Endodermal cell (in vitro differentiated cells): ENCODE measurements around the gene RASL10B. TPM values are rescaled to one million over a fixed set of nuclear protein-coding genes. Genes with fewer than 3 reads are reported as not detected.

Source experiments
- DNase-seq: peaks from one replicate; pipeline ENCODE4 v3.0.0-alpha.2; 2017
- H3K27ac ChIP-seq: 2 replicates; pipeline ENCODE4 v1.5.1; 2013; ENCODE audit warnings: mild to moderate bottlenecking, low read depth, low read length, moderate library complexity
- H3K27me3 ChIP-seq: 2 replicates; pipeline ENCODE4 v1.6.1; 2013; ENCODE audit warnings: mild to moderate bottlenecking, low read length, moderate library complexity; ENCODE audit not compliant: insufficient read depth, control insufficient read depth, poor library complexity, severe bottlenecking
- H3K36me3 ChIP-seq: 2 replicates; pipeline ENCODE4 v1.7.0; 2013; ENCODE audit warnings: mild to moderate bottlenecking, low read length, moderate library complexity; ENCODE audit not compliant: control insufficient read depth, insufficient read depth
- H3K4me1 ChIP-seq: one replicate; pipeline ENCODE4 v1.7.0; 2013; ENCODE audit warnings: low read length; ENCODE audit not compliant: control insufficient read depth, insufficient read depth
- H3K4me3 ChIP-seq: 2 replicates; pipeline ENCODE4 v1.5.1; 2013; ENCODE audit warnings: mild to moderate bottlenecking, low read length, moderate library complexity
- H3K9ac ChIP-seq: 2 replicates; pipeline ENCODE4 v1.6.1; 2013; ENCODE audit warnings: mild to moderate bottlenecking, low read length, moderate library complexity; ENCODE audit not compliant: poor library complexity, severe bottlenecking; ENCODE audit errors: extremely low read depth
- H3K9me3 ChIP-seq: 2 replicates; pipeline ENCODE4 v1.6.1; 2013; ENCODE audit warnings: mild to moderate bottlenecking, low read length, moderate library complexity; ENCODE audit not compliant: control insufficient read depth
- H3K27ac Mint-ChIP-seq: 2 replicates; pipeline ENCODE4 v1.8.0; 2020; ENCODE audit warnings: mixed read lengths
- H3K27me3 Mint-ChIP-seq: 2 replicates; pipeline ENCODE4 v1.8.0; 2021; ENCODE audit warnings: mild to moderate bottlenecking, mixed read lengths; ENCODE audit not compliant: insufficient read depth
- H3K36me3 Mint-ChIP-seq: 2 replicates; pipeline ENCODE4 v1.8.0; 2020; ENCODE audit warnings: low read depth, mixed read lengths
- H3K4me1 Mint-ChIP-seq: 2 replicates; pipeline ENCODE4 v1.8.0; 2020; ENCODE audit warnings: mixed read lengths
- H3K4me3 Mint-ChIP-seq: 2 replicates; pipeline ENCODE4 v1.8.0; 2020; ENCODE audit warnings: mild to moderate bottlenecking, moderate library complexity, mixed read lengths
- H3K9me3 Mint-ChIP-seq: 2 replicates; pipeline ENCODE4 v1.8.0; 2020; ENCODE audit warnings: mild to moderate bottlenecking, mixed read lengths
- WGBS, 2 experiments: methylation state at CpG; one replicate each; pipeline versions ENCODE4 v1.1.5 to v1.1.7; 2013; ENCODE audit warnings: missing lambda C conversion rate in 2 of 2, mixed read lengths in 1 of 2; ENCODE audit not compliant: insufficient coverage in 1 of 2, insufficient read length in 1 of 2; 5-methylcytosine and 5-hydroxymethylcytosine counted together
- total RNA-seq, 2 donors: library from RNA; stranded (reverse); fragmentation: NEBNext Ultra II Directional in 1 of 2; extraction: Animal tissue kit (Norgen Biotek cat#: 25700) in 1 of 2; gene quantifications; 2 replicates in 1 of 2; 3 replicates in 1 of 2; pipeline ENCODE4 v1.2.1, GENCODE V29; 2021
- TF ChIP-seq, protein P1 (sequence below): fragments of 200-600 bp; sonication (generic); conservative IDR thresholded peaks from 2 replicates; pipeline ENCODE4 v1.5.0; 2021; ENCODE audit warnings: antibody characterized with exemption, mild to moderate bottlenecking

The RASL10B gene
- total RNA-seq, 2 donors from 2014 or later: 28.6 to 31.9 TPM

GRCh38 chr17:35695613-35696012, 35.8 kb upstream of the RASL10B start:
- H3K9me3 Mint-ChIP-seq: no peaks in the 10 kb centered on the region
- H3K9ac ChIP-seq: no peak overlapping the region
- TF ChIP-seq, protein P1, sequence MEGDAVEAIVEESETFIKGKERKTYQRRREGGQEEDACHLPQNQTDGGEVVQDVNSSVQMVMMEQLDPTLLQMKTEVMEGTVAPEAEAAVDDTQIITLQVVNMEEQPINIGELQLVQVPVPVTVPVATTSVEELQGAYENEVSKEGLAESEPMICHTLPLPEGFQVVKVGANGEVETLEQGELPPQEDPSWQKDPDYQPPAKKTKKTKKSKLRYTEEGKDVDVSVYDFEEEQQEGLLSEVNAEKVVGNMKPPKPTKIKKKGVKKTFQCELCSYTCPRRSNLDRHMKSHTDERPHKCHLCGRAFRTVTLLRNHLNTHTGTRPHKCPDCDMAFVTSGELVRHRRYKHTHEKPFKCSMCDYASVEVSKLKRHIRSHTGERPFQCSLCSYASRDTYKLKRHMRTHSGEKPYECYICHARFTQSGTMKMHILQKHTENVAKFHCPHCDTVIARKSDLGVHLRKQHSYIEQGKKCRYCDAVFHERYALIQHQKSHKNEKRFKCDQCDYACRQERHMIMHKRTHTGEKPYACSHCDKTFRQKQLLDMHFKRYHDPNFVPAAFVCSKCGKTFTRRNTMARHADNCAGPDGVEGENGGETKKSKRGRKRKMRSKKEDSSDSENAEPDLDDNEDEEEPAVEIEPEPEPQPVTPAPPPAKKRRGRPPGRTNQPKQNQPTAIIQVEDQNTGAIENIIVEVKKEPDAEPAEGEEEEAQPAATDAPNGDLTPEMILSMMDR: no peak
- no peaks in the 10 kb centered on the region for H3K27me3 Mint-ChIP-seq
- H3K27me3 ChIP-seq: no peaks in the 10 kb centered on the region
- peaks cover 67% of the 10 kb centered on the region for H3K36me3 ChIP-seq
- no peak overlapping the region for H3K4me3 Mint-ChIP-seq
- H3K4me3 ChIP-seq: no peak overlapping the region
- no peaks in the 10 kb centered on the region for H3K9me3 ChIP-seq
- H3K27ac Mint-ChIP-seq: no peak overlapping the region
- H3K4me1 ChIP-seq: peaks cover 6% of the 10 kb centered on the region
- no peak overlapping the region for H3K27ac ChIP-seq
- WGBS, 2 experiments: 100% methylated on average over 1 to 2 of the region's 2 CpGs
- H3K36me3 Mint-ChIP-seq: peaks cover 29% of the 10 kb centered on the region
- DNase-seq: no peak
- H3K4me1 Mint-ChIP-seq: peaks cover 34% of the 10 kb centered on the region

GRCh38 chr17:35698800-35699199, 32.6 kb upstream of the RASL10B start:
- Mint-ChIP-seq H3K27me3 (no peaks in the 10 kb centered on the region), H3K9me3 (no peaks in the 10 kb centered on the region), H3K4me1 (peaks cover 34% of the 10 kb centered on the region), H3K4me3 (no peak overlapping the region), H3K36me3 (peaks cover 21% of the 10 kb centered on the region), H3K27ac (no peak overlapping the region)
- Histone ChIP-seq H3K27me3 (no peaks in the 10 kb centered on the region), H3K9ac (no peak overlapping the region), H3K4me3 (no peak overlapping the region), H3K27ac (no peak overlapping the region), H3K9me3 (no peaks in the 10 kb centered on the region), H3K4me1 (peaks cover 6% of the 10 kb centered on the region), H3K36me3 (peaks cover 53% of the 10 kb centered on the region)
- WGBS, 2 experiments: 98 to 100% methylated on average over 2 of the region's 2 CpGs
- no peak for DNase-seq
- TF ChIP-seq, protein P1: no peak

- Histone ChIP-seq H3K4me1 (peaks cover 3% of the 10 kb centered on the region), H3K9me3 (no peaks in the 10 kb centered on the region), H3K27me3 (no peaks in the 10 kb centered on the region), H3K36me3 (peaks cover 40% of the 10 kb centered on the region), H3K9ac (no peak overlapping the region), H3K27ac (no peak overlapping the region), H3K4me3 (no peak overlapping the region)
- Mint-ChIP-seq H3K4me3 (no peak overlapping the region), H3K4me1 (peaks cover 32% of the 10 kb centered on the region), H3K36me3 (peaks cover 15% of the 10 kb centered on the region), H3K27me3 (no peaks in the 10 kb centered on the region), H3K27ac (no peak overlapping the region), H3K9me3 (no peaks in the 10 kb centered on the region)
- WGBS, 2 experiments: 89 to 96% methylated on average over 4 to 6 of the region's 6 CpGs
- DNase-seq: no peak
- TF ChIP-seq, protein P1: no peak
Observed at GRCh38 chr17:35700150-35700549, 31.3 kb upstream of the RASL10B start.
